Measurements from ENCODE around the gene RFXANK.
"Not testable (repeated sequence)": the region's sequence is repeated elsewhere in the genome, so short reads cannot be mapped to it uniquely, and the experiment has no call there.

RFXANK gene

GRCh38 chr19:19217099-19217498 is 25.0 kb downstream of the RFXANK start:
- TF ChIP-seq JUND (IDR thresholded peaks at IDR 0.05; ENCODE audit: low read depth) = no peak
- peak in 1 of 2 experiments; percentile 83 for DNase-seq (ENCODE audit: low read depth in 1 of 2, low spot score in 1 of 2)
- in situ Hi-C loops (cut with HindIII; ENCODE audit: low pct_unique_long_range_greater_than_20kb, low sequenced_read_pairs) = no loop called here

- TF ChIP-seq JUND (IDR thresholded peaks at IDR 0.05; ENCODE audit: low read depth) = no peak
- DNase-seq (ENCODE audit: low read depth in 1 of 2, low spot score in 1 of 2) = no peak
- in situ Hi-C loops (cut with HindIII; ENCODE audit: low pct_unique_long_range_greater_than_20kb, low sequenced_read_pairs) = no loop called here
These were observed 26.9 kb downstream of the RFXANK start for GRCh38 chr19:19218911-19219310.

- DNase-seq (ENCODE audit: low read depth in 1 of 2, low spot score in 1 of 2); in situ Hi-C loops (cut with HindIII; ENCODE audit: low pct_unique_long_range_greater_than_20kb, low sequenced_read_pairs): not testable (repeated sequence)
These were observed 28.9 kb downstream of the RFXANK start for GRCh38 chr19:19221000-19221399.

GRCh38 chr19:19223060-19223459 is 31.0 kb downstream of the RFXANK start:
- no peak for DNase-seq (ENCODE audit: low read depth in 1 of 2, low spot score in 1 of 2)
- in situ Hi-C loops (cut with HindIII; ENCODE audit: low pct_unique_long_range_greater_than_20kb, low sequenced_read_pairs) = no loop called here
- TF ChIP-seq JUND (IDR thresholded peaks at IDR 0.05; ENCODE audit: low read depth) = no peak

- no peak for TF ChIP-seq JUND (IDR thresholded peaks at IDR 0.05; ENCODE audit: low read depth)
- in situ Hi-C loops (cut with HindIII; ENCODE audit: low pct_unique_long_range_greater_than_20kb, low sequenced_read_pairs) = no loop called here
- no peak for DNase-seq (ENCODE audit: low read depth in 1 of 2, low spot score in 1 of 2)
These were observed 31.6 kb downstream of the RFXANK start for GRCh38 chr19:19223636-19224035.

GRCh38 chr19:19224150-19224851 is 32.2 kb downstream of the RFXANK start:
- TF ChIP-seq JUND (IDR thresholded peaks at IDR 0.05; ENCODE audit: low read depth) = no peak
- DNase-seq (ENCODE audit: low read depth in 1 of 2, low spot score in 1 of 2) = no peak
- in situ Hi-C loops (cut with HindIII; ENCODE audit: low pct_unique_long_range_greater_than_20kb, low sequenced_read_pairs) = no loop called here

- no peak for TF ChIP-seq JUND (IDR thresholded peaks at IDR 0.05; ENCODE audit: low read depth)
- DNase-seq (ENCODE audit: low read depth in 1 of 2, low spot score in 1 of 2) = peak; percentile 76 to 85
- in situ Hi-C loops (cut with HindIII; ENCODE audit: low pct_unique_long_range_greater_than_20kb, low sequenced_read_pairs) = no loop called here
These were observed 32.9 kb downstream of the RFXANK start for GRCh38 chr19:19224852-19225494.

GRCh38 chr19:19226204-19226603 is 34.1 kb downstream of the RFXANK start:
- DNase-seq (ENCODE audit: low read depth in 1 of 2, low spot score in 1 of 2) = no peak
- in situ Hi-C loops (cut with HindIII; ENCODE audit: low pct_unique_long_range_greater_than_20kb, low sequenced_read_pairs) = no loop called here
- TF ChIP-seq JUND (IDR thresholded peaks at IDR 0.05; ENCODE audit: low read depth) = no peak

GRCh38 chr19:19226663-19227062 is 34.6 kb downstream of the RFXANK start:
- in situ Hi-C loops (cut with HindIII; ENCODE audit: low pct_unique_long_range_greater_than_20kb, low sequenced_read_pairs) = no loop called here
- no peak for DNase-seq (ENCODE audit: low read depth in 1 of 2, low spot score in 1 of 2)
- TF ChIP-seq JUND (IDR thresholded peaks at IDR 0.05; ENCODE audit: low read depth) = no peak

- no peak for TF ChIP-seq JUND (IDR thresholded peaks at IDR 0.05; ENCODE audit: low read depth)
- in situ Hi-C loops (cut with HindIII; ENCODE audit: low pct_unique_long_range_greater_than_20kb, low sequenced_read_pairs) = no loop called here
These were observed 35.2 kb downstream of the RFXANK start for GRCh38 chr19:19227217-19227616.

GRCh38 chr19:19229701-19230100 is 37.6 kb downstream of the RFXANK start:
- no peak for TF ChIP-seq JUND (IDR thresholded peaks at IDR 0.05; ENCODE audit: low read depth)
- in situ Hi-C loops (cut with HindIII; ENCODE audit: low pct_unique_long_range_greater_than_20kb, low sequenced_read_pairs) = no loop called here
- DNase-seq (ENCODE audit: low read depth in 1 of 2, low spot score in 1 of 2) = no peak

More at GRCh38 chr19:19227217-19227616, 35.2 kb downstream of the RFXANK start:
- DNase-seq (ENCODE audit: low read depth in 1 of 2, low spot score in 1 of 2) = no peak

GRCh38 chr19:19230999-19231398 is 38.9 kb downstream of the RFXANK start:
- no peak for DNase-seq (ENCODE audit: low read depth in 1 of 2, low spot score in 1 of 2)
- in situ Hi-C loops (cut with HindIII; ENCODE audit: low pct_unique_long_range_greater_than_20kb, low sequenced_read_pairs) = no loop called here
- no peak for TF ChIP-seq JUND (IDR thresholded peaks at IDR 0.05; ENCODE audit: low read depth)

GRCh38 chr19:19232261-19232721 is 40.2 kb downstream of the RFXANK start:
- no peak for TF ChIP-seq JUND (IDR thresholded peaks at IDR 0.05; ENCODE audit: low read depth)
- DNase-seq (ENCODE audit: low read depth in 1 of 2, low spot score in 1 of 2) = no peak
- in situ Hi-C loops (cut with HindIII; ENCODE audit: low pct_unique_long_range_greater_than_20kb, low sequenced_read_pairs) = no loop called here
